Activated CD8-positive, alpha-beta memory T cell treated with anti-CD3 and anti-CD28 coated beads for 1 hour (primary cell): ENCODE data around the gene OVCA2.

Source experiments
- DNase-seq, 2 donors: peaks; one replicate each; pipeline ENCODE4 v3.0.0-alpha.2; 2020; ENCODE audit warnings: low read depth in 1 of 2; ENCODE audit errors: extremely low read depth in 1 of 2

OVCA2 gene

GRCh38 chr17:2051933-2052559 lies 10.2 kb downstream of the OVCA2 start:
- DNase-seq: no peak

- peak in 1 of 2 donors; percentile 67 for DNase-seq
Measured at GRCh38 chr17:2053380-2054261, 11.8 kb downstream of the OVCA2 start.

GRCh38 chr17:2054262-2054511 lies 12.4 kb downstream of the OVCA2 start:
- DNase-seq: no peak

GRCh38 chr17:2054512-2055291 lies 12.9 kb downstream of the OVCA2 start, which contains the start of gene HIC1:
HIC1 (plus strand) TSS chr17:2055103; CDS start chr17:2056691, 1,588 bp downstream.
- DNase-seq: peak in 1 of 2 donors; percentile 73

- no peak for DNase-seq
Measured at GRCh38 chr17:2055292-2056205, 13.7 kb downstream of the OVCA2 start.

- DNase-seq: no peak
Measured at GRCh38 chr17:2056206-2057174, 14.7 kb downstream of the OVCA2 start.

- DNase-seq: no peak
Measured at GRCh38 chr17:2057175-2057759, 15.4 kb downstream of the OVCA2 start.

- DNase-seq: no peak
Measured at GRCh38 chr17:2057760-2058585, 16.2 kb downstream of the OVCA2 start.

GRCh38 chr17:2058586-2059546 lies 17.0 kb downstream of the OVCA2 start:
- peak in 1 of 2 donors; percentile 51 for DNase-seq

GRCh38 chr17:2059547-2060384 lies 17.9 kb downstream of the OVCA2 start:
- no peak for DNase-seq

- DNase-seq: no peak
Measured at GRCh38 chr17:2060385-2060658, 18.5 kb downstream of the OVCA2 start.

- no peak for DNase-seq
Measured at GRCh38 chr17:2060681-2061440, 19.0 kb downstream of the OVCA2 start.

- no peak for DNase-seq
Measured at GRCh38 chr17:2061441-2061958, 19.7 kb downstream of the OVCA2 start.

- DNase-seq: no peak
Measured at GRCh38 chr17:2062571-2063183, 20.9 kb downstream of the OVCA2 start.
